Activated naive CD4-positive, alpha-beta T cell treated with anti-CD3 and anti-CD28 coated beads, Interleukin-2, amount 50 U/mL, for 72 hours (primary cell): ENCODE data around the gene DTHD1. TPM values are rescaled to one million over a fixed set of nuclear protein-coding genes. Genes with fewer than 3 reads are reported as not detected.

Experiments
- ATAC-seq, 2 donors: fragments of 150-1000 bp; cut with Tn5 transposase; 2 replicates each; pipeline ENCODE4 v1.10.0; 2021; ENCODE audit warnings: mild to moderate bottlenecking in 2 of 2, moderate library complexity in 2 of 2
- DNase-seq, 2 donors: peaks; one replicate each; pipeline ENCODE4 v3.0.0; 2021 to 2022; ENCODE audit warnings: low spot score in 2 of 2
- H3K27ac Mint-ChIP-seq, 2 donors: one replicate each; pipeline ENCODE4 v1.8.0; 2022; ENCODE audit warnings: mild to moderate bottlenecking in 2 of 2, mixed read lengths in 2 of 2
- H3K36me3 Mint-ChIP-seq, 2 donors: one replicate each; pipeline ENCODE4 v1.8.0; 2022; ENCODE audit warnings: mixed read lengths in 2 of 2
- H3K9me3 Mint-ChIP-seq, 2 donors: one replicate each; pipeline ENCODE4 v1.8.0; 2022; ENCODE audit warnings: mixed read lengths in 2 of 2
- total RNA-seq, 2 donors: library from RNA; stranded (reverse); gene quantifications; one replicate each; pipeline ENCODE4 v1.2.3, GENCODE V29; 2022

The DTHD1 gene
- 1 to 10 TPM in 1 of 2 donors, under 1 TPM in 1; 0.20 to 3.6 TPM for total RNA-seq

DNA sequence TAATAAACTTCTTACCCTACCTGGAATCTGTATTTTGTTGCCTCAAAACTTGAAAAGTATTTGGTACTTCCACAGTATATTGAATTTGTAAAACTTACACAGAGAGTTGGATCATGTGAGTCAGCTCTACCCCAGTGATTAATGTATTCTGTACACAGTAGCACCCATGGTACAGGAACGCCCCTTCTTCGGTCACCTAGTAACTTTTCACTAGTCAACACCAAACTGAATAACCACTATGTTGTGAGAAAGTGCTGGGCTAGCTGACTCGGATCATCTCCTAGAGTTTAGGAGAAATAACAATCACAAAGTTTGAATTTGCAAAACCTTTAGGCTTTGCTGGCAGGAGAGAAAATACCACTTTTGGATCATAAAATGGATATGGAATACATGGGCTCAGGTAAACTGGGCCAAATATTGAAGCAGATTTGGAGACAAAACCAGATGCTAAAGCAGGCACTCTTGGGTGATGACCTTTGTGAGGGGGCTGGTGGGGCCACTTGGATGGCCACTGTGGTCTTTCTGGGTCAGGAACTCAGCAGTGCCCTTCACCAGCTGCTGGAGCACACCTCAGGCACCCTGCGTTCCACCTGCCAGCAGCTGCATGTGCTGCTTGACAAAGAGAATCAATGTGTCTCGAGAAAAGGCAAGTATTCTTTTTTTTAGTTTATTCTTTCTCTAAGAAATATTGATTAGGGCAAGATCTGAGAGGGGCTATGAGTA lies at the start of gene DTHD1:
TSS of gene DTHD1 (plus strand) at position 233 of the 723 bp plus-strand sequence. CDS start at position 376, 143 bp downstream.
- H3K9me3 Mint-ChIP-seq, result peaks cover 4 to 11% of the 10 kb centered on the region in 2 donors
- peak within 1 kb of the TSS; percentile 58 to 86 for H3K27ac Mint-ChIP-seq
- ATAC-seq (peak in 1 of 2 donors; percentile 60), DNase-seq (peak in 1 of 2 donors; percentile 43)
- peaks cover 5 to 40% of the 10 kb centered on the region in 2 donors for H3K36me3 Mint-ChIP-seq

DNA sequence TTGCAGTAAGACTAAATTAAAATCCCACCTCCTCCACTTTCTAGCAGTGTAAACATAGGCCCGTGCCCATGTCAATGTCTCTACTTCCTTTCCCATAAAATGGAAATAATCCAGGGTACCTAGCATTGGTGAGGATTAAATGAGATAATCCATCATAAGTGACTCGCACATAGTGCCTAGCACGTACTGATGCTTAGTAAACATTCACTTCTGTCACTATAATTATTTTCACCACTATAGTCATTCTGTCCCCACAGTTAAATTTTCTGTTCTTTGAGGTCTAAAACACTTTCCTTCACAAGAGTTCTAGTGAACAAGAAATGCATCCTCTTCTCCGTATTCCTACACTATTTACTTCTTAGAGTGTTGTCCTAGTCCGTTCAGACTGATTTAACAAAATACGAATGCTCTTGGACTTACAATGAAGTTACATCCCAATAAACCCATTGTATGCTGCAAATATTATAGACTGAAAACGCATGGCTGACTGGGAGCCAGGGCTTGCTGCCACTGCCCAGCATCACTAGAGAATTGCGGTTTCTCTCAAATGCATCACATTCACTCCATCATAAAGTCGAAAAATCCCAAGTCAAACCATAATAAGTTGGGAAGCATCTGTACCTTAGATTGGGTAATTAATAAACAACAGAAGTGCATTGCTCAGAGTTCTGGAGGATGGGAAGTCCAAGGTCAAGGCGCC lies 47.7 kb upstream of the DTHD1 start:
- Mint-ChIP-seq H3K27ac (peak overlapping the region in 1 of 2 donors; percentile 20), H3K9me3 (peaks cover 12 to 19% of the 10 kb centered on the region in 2 donors), H3K36me3 (peaks cover 21 to 68% of the 10 kb centered on the region in 2 donors)
- ATAC-seq (peak; percentile 25 to 65), DNase-seq (no peak)

DNA sequence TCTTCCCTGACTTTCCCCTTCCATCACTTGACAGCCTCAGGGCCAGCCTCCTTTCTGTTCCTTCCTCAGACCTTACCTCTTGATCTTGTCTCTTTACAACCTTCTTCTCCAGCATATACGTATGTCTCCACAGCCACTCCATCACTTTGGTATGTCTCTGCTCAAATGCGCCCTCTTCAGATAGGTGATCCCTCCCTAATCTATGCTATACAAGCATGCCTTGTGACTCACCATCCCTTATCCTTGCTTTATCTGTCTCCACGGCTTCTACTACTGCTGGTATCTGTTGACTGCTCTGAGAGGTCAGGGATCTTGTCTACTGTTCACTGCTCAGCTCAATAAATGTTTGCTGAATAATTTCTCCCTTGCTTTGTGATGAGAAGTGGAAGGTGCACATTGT lies 46.1 kb upstream of the DTHD1 start:
- peaks cover 12 to 19% of the 10 kb centered on the region in 2 donors for H3K9me3 Mint-ChIP-seq
- H3K27ac Mint-ChIP-seq, result peak overlapping the region in 1 of 2 donors; percentile 65
- H3K36me3 Mint-ChIP-seq, result peaks cover 29 to 82% of the 10 kb centered on the region in 2 donors
- ATAC-seq, result peak; percentile 34 to 43
- DNase-seq, result no peak

DNA sequence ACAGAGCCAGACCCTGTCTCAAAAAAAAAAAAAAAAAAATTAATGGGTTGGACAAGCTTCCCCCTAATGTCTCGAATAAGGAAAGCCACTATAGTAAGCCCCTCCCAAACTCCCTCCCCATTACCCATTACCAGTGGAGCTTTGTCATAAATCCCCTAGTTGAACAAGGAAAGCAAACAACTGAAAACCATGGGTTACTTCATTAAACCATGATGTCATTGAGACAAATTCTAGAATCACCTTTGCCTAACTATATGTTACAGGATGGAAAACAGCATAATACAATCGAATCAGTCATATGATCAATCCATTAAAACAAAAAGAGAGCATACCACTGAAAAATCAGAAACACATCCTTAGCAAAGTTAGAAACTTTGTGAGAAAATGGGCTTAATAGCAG lies 45.3 kb upstream of the DTHD1 start:
- DNase-seq (no peak), ATAC-seq (peak in 1 of 2 donors; percentile 2)
- H3K36me3 Mint-ChIP-seq, result peaks cover 29 to 88% of the 10 kb centered on the region in 2 donors
- H3K9me3 Mint-ChIP-seq, result peaks cover 12 to 19% of the 10 kb centered on the region in 2 donors
- H3K27ac Mint-ChIP-seq, result no peak overlapping the region

DNA sequence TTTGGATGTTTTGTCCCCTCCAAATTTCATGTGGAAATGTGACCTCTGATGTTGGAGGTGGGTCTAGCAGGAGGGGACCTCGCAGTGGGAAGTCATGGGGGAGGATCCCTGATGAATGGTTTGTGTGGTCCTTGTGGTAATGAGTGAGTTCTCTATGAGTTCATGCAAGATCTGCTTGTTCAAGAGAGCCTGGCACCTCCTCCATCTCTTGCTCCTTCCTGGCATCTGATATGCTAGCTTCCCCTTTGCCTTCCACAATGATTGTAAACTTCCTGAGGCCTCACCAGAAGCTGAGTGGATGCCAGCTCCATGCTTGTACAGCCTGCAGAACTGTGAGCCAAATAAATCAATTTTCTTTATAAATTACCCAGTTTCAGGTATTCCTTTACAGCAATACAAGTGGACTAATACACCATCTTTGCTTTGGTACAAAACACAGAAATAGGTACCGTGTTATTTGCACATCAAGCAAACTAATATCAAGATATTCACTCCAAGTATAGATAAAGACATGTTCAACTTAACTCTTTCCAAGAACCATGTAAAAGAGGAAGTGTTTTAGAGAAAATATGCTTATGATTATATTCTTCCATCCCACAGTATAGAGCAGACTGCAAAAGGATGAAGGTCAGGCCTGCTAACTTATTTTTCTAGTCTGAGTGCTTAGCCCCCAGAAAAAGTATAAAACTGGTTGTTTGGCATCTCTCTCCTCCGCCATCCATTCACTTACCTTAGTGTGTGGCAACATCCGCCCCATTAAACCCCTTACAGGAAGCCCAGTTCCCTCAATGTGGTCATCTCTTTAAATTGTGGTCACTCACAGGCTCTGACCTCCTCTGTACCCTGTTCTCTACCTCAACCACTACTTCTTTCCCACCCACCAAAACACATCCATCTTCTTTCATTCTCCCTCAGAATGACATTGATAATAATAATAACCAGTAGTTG lies 43.8 kb upstream of the DTHD1 start:
- Mint-ChIP-seq H3K36me3 (peaks cover 29 to 90% of the 10 kb centered on the region in 2 donors), H3K9me3 (peaks cover 12 to 19% of the 10 kb centered on the region in 2 donors), H3K27ac (peak overlapping the region in 1 of 2 donors; percentile 85)
- ATAC-seq, result peak in 1 of 2 donors; percentile 34
- DNase-seq, result no peak

DNA sequence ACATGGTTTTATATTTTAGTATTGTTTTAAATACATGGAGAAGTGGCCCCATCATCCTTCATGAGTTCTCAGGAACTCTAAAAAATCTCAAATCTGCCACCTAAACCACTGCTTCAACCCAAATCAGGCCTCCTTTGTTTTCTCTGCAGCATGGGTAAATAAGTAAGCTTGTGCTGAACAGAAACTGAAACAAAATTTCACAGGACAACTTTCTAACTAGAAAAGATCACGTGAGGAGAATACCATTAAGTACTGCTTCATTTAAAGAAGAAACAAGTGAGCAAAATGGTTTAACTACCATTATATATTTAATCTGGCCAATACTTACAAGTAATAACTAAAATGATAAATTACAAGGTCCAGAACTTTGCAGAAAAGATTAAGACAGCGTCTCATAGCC lies 39.6 kb upstream of the DTHD1 start:
- DNase-seq, result no peak
- Mint-ChIP-seq H3K27ac (peak overlapping the region; percentile 94 to 97), H3K9me3 (peaks cover 4 to 6% of the 10 kb centered on the region in 2 donors), H3K36me3 (peaks cover 21 to 63% of the 10 kb centered on the region in 2 donors)
- ATAC-seq, result no peak

DNA sequence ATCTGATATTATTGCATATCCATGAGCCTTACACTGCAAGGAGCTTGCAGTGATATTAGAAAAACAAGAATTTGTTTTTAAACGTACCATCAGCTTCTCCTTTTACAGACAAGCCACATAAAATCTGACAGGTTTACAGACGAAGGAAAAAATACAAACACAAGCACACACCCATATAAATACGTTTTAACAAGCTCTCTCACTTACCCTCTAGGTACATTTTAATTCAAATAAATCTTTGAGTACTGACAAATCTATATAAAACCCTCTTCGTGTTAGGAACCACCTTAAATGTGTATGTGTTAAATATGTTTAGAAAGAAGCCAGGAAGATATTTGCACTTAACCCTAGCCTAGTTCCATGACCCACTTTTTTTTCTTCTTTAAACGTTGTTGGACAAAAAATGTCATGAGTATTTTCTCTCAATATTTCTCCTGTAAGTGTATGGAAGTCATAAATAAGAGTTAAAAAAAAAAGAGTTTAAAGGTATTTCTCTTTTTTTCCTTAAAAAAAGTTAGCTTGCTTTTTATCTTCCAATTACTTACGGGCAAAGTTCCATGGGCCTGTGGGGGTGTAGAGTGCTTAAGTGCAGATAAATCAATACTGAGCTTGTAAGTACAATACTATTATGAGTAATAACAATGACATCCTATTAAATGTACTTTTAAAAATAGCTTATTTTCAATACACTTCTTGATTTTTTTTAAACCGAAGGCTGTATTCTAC lies 38.6 kb upstream of the DTHD1 start:
- Mint-ChIP-seq H3K27ac (peak overlapping the region; percentile 94 to 97), H3K9me3 (peaks cover 4 to 6% of the 10 kb centered on the region in 2 donors), H3K36me3 (peaks cover 20 to 53% of the 10 kb centered on the region in 2 donors)
- ATAC-seq (no peak), DNase-seq (no peak)

DNA sequence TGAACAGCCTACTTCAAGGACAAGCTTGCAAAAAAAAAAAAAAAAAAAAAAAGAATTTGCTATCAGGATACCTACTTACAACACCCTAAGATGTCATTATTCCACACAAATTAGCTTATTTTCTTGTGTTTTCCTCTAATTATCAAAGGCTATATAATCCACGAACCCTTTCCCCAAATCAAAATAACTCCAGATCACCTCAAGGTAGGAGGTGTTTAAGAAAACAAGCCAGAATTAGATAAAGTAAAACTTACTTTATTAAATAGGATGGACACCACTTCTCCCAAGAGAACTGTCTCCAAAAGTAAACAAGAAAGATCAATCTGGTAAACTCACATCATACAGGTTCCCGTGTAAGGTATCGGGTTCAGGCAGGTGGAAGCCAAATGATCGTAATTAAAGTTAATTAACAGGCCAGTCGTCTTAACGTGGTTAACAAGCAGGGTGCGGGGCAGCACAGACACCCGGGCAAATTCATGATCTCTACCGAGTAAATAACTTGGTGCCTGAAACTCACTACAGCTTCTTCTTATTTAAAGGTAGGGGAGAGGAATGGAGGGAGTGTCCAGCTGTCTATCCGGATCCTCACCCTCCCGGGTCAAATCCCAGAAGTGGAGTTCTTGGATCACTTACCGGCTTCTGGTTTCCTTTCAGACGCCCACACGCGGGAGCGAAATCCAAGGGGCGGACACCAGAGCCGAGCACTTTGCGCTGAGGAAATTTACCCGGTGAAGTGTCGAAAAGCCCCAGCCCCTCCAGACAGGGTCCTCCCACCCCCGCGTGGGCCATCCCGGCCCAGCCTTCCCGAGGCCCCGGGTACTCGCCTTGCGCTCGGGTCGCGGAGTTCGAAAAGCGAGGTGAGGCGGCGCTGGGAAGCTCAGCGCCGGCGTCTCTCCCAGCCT lies 37.8 kb upstream of the DTHD1 start:
- peak overlapping the region; percentile 94 to 97 for H3K27ac Mint-ChIP-seq
- H3K9me3 Mint-ChIP-seq, result no peaks in the 10 kb centered on the region
- H3K36me3 Mint-ChIP-seq, result peaks cover 14 to 45% of the 10 kb centered on the region in 2 donors
- ATAC-seq (peak; percentile 46 to 55), DNase-seq (peak; percentile 56 to 69)

DNA sequence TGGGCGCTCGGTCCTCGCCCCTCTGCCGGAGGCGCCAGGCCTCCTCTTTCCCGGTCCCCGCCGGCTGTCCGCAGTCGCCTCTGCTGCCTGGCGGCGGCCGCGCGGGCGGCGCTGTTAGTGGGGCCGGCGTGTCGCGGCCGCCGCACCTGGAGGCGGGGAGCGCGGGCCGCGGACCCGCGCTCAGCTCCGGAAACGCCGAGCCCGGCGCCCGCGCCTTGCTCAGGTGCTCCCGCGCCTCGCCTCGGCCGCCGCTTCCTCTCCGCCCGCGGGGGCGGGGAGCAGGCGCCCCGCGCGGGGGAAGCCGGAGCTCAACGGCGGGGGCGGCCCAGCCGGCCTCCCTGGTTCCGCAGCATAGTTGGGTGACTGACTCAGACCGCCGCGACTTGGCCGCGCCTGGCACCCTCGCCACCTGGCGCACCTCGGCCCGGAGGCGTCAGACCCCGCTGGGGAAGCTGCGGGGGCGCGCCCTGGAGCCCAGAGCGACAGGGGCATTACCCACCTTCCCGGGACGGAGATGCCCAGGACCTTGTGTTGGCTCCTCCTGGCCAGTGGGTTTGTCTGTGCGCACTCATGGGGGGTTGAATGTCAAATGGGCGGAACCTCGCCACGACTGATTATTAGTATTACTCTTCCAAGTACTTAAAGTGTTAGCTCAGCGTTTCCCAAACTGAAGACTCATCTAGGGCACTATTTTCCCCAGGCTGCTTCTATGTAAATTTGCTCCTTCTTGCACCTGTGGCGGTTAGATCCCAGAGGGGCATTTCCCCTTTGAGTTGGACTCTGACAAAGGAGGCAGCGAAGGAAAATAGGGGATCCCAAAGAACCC lies 36.9 kb upstream of the DTHD1 start, which contains the start of gene ARAP2:
TSS of gene ARAP2 (minus strand) at position 258 of the 826 bp plus-strand sequence. CDS start 15,028 bp downstream, outside the sequence.
- peak; percentile 76 to 88 for DNase-seq
- Mint-ChIP-seq H3K27ac (peak within 1 kb of the TSS; percentile 94 to 98), H3K9me3 (no peaks in the 10 kb centered on the region), H3K36me3 (peaks cover 7 to 36% of the 10 kb centered on the region in 2 donors)
- peak; percentile 84 to 90 for ATAC-seq

DNA sequence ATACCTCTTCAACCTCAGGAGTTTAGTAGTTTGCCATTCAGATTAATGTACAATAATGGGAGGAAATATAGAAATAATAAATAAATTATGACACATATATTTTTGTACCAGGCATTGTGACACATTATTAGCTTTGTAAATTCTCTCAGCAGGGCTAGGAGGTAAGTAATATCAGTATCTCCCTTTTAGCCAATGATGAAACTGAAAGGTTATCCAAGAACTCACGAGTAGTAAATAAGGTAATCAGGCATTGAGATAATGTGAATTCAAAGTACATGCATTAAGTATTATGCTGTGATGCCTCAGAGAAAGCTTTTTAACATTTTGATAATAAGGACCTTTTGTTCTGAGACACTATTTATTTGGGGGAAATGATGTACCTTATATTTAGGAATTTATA lies 31.8 kb upstream of the DTHD1 start:
- no peak overlapping the region for H3K27ac Mint-ChIP-seq
- no peaks in the 10 kb centered on the region for H3K9me3 Mint-ChIP-seq
- ATAC-seq (peak in 1 of 2 donors; percentile 53), DNase-seq (no peak)
- no peaks in the 10 kb centered on the region for H3K36me3 Mint-ChIP-seq

DNA sequence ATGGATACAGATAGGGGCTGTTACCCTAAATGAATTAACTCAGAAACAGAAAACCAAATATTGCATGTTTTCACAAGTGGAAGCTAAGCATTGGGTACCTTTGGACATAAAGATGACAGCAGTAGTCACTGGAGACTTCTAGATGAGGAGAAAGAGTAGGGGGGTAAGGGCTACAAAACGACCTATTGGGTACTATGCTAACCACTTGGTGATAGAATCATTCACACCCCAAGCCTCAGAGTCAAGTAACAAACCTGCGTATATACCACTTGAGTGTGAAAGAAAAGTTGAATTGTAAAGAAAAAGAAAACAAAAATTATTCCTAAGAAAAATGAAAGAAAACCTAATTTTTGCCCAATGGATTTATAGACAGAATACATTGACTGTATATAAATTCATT lies 29.4 kb upstream of the DTHD1 start:
- Mint-ChIP-seq H3K9me3 (no peaks in the 10 kb centered on the region), H3K27ac (no peak overlapping the region), H3K36me3 (no peaks in the 10 kb centered on the region)
- DNase-seq, result no peak
- no peak for ATAC-seq

DNA sequence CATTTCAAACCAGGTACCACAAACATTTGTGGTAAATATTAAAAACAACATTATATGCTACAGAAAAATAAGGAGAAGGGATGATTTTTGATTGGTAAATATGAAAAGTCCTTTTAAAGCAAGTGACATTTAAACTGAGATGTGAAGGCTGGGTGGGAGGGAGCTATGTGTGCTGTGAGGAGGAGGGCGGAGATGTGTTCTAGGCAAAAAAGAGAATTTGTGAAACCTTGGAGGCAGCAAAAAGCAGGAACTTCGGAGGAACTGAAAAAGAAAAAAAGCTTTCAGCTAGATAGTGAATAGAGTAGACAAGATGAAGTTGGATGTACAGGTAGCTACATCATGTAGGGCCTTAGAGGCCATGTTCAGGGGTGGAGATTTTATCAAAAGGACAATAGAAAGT lies 27.0 kb upstream of the DTHD1 start:
- Mint-ChIP-seq H3K9me3 (peaks cover 0 to 4% of the 10 kb centered on the region in 2 donors), H3K27ac (peak overlapping the region; percentile 26 to 79), H3K36me3 (peaks cover 0 to 6% of the 10 kb centered on the region in 2 donors)
- ATAC-seq (no peak), DNase-seq (no peak)

DNA sequence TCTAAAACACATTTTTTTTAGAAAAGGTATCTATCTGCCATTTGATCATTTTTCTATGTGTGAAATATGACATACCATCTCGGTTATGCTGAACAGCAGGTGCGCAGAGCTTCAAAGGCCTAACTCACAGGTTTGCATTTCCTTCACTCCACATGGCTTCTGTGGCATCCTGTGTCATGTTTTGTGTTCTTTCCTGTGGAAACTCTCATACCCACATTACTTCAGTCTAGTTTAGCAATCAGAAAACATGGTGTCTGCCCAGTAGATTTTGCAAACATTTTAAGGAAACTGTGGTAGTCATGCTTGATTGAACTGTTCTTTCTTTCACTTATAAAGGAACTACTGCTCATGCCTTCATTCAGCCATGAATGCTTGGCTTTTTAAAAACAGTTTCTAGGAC lies 25.8 kb upstream of the DTHD1 start:
- DNase-seq (peak in 1 of 2 donors; percentile 40), ATAC-seq (peak; percentile 94 to 96)
- Mint-ChIP-seq H3K27ac (peak overlapping the region; percentile 79 to 97), H3K36me3 (peaks cover 0 to 6% of the 10 kb centered on the region in 2 donors), H3K9me3 (peaks cover 0 to 4% of the 10 kb centered on the region in 2 donors)

DNA sequence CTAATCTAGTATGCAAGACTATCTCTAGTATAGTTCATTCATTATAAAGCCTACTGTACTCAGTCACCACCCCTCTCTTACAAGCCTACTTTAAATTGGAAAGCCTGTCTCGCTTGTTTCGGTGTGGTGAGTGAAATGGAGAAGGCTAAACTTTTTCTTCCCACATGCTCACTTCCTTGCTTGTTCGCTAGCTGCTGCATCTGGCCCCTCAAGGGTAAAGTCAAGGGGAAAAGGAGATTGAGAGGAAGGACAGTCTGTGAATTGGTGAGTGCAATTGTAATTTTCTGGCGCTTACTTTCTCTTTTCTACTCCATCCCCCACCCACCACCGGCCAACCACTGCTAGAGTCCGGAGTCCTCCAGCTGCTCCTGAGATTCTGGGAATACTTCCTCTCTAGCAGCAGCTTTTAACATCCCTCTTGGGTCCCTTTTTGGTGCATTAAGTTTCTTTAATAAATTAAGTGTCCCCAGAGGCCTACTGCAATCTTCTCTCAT lies 25.0 kb upstream of the DTHD1 start:
- peak; percentile 55 to 57 for ATAC-seq
- peaks cover 0 to 4% of the 10 kb centered on the region in 2 donors for H3K9me3 Mint-ChIP-seq
- peak in 1 of 2 donors; percentile 38 for DNase-seq

More for the DNA sequence above, 25.0 kb upstream of the DTHD1 start:
- H3K27ac Mint-ChIP-seq, result peak overlapping the region; percentile 79 to 97
- peaks cover 0 to 12% of the 10 kb centered on the region in 2 donors for H3K36me3 Mint-ChIP-seq
